ENCODE results near the gene PHOSPHO1.
"Not testable (repeated sequence)": the region's sequence is repeated elsewhere in the genome, so short reads cannot be mapped to it uniquely, and the experiment has no call there.

Gene PHOSPHO1

DNA sequence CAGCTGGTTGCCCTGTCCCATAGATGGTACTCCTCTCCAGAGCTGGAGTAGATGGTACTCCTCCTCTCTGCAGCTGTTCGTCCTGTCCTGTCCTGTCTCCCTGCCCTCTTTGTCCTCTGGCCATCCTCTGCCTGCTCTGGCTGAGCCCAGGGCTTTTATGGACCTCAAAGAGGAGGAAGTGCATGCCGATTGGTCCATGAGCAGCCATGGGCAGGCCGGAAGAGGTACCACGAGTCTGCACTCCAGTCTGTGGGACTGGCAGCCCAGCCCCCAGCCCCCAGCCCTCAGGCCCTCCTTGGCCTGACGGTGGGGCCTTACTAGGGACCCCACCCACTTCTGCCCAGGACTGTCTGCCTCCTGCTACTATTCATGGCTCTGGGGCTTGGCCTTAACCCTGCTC lies 47.2 kb downstream of the PHOSPHO1 start:
- Histone ChIP-seq H3K9me3 (ENCODE audit: control insufficient read depth, low read length) (no peaks in the 10 kb centered on the region), H3K36me3 (ENCODE audit: control insufficient read depth, insufficient read depth, low read length) (no peaks in the 10 kb centered on the region), H3K27me3 (replicated peaks; ENCODE audit: control insufficient read depth, insufficient read depth, low read length, poor library complexity, severe bottlenecking) (no peaks in the 10 kb centered on the region), H3K4me3 (ENCODE audit: insufficient read depth, low read depth, low read length, poor library complexity, severe bottlenecking) (no peak overlapping the region), H3K27ac (ENCODE audit: insufficient read depth, low read length, poor library complexity, severe bottlenecking) (no peak overlapping the region), H3K4me1 (ENCODE audit: control insufficient read depth, insufficient read depth, low read length, poor library complexity, severe bottlenecking) (peaks cover 3% of the 10 kb centered on the region)
- no peak for DNase-seq

DNA sequence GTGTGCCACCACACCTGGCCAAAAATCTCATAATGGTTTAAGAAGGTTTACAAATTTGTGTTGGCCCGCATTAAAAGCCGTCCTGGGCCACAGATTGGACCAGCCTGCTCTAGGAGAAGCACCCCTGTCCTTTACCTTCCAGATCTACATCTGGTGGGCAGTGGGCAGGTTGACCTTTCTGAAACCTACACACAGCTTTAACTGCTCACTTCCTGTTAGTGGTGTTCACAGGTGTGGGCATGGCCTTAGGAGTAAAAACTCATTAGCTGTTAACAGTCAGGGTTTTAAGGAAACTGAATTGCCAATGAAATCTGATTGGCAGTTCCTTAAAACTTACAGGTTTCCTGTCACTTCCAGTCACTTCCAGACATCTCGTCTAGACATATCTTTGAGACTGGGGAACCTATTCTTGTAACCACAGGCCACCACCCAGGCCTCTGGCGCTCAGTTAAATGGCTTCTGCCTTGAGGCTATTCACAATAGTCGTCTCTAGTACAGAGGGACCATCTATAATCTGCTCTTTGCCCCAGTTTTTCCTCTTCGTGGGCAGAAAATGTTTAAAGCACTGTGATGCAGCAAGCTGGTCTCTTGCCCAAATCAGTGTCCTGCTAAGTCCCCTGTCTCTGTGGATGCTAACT lies 49.5 kb downstream of the PHOSPHO1 start:
- no peaks in the 10 kb centered on the region for H3K36me3 ChIP-seq (ENCODE audit: control insufficient read depth, insufficient read depth, low read length)
- H3K9me3 ChIP-seq (ENCODE audit: control insufficient read depth, low read length): peaks cover 4% of the 10 kb centered on the region
- H3K27me3 ChIP-seq (replicated peaks; ENCODE audit: control insufficient read depth, insufficient read depth, low read length, poor library complexity, severe bottlenecking): no peaks in the 10 kb centered on the region
- H3K4me1 ChIP-seq (ENCODE audit: control insufficient read depth, insufficient read depth, low read length, poor library complexity, severe bottlenecking): peaks cover 3% of the 10 kb centered on the region
- no peak for DNase-seq
- no peak overlapping the region for H3K27ac ChIP-seq (ENCODE audit: insufficient read depth, low read length, poor library complexity, severe bottlenecking)
- no peak overlapping the region for H3K4me3 ChIP-seq (ENCODE audit: insufficient read depth, low read depth, low read length, poor library complexity, severe bottlenecking)

GRCh38 chr17:49180303-49180702 lies 50.3 kb downstream of the PHOSPHO1 start:
- peak; percentile 27 to 51 (median 42) for DNase-seq
- Histone ChIP-seq H3K4me3 (ENCODE audit: insufficient read depth, low read depth, low read length, poor library complexity, severe bottlenecking) (no peak overlapping the region), H3K9me3 (ENCODE audit: control insufficient read depth, low read length) (peaks cover 13% of the 10 kb centered on the region)

GRCh38 chr17:49175978-49176377 lies 54.6 kb downstream of the PHOSPHO1 start:
- DNase-seq; H3K27ac ChIP-seq (ENCODE audit: insufficient read depth, low read length, poor library complexity, severe bottlenecking); H3K4me1 ChIP-seq (ENCODE audit: control insufficient read depth, insufficient read depth, low read length, poor library complexity, severe bottlenecking); H3K4me3 ChIP-seq (ENCODE audit: insufficient read depth, low read depth, low read length, poor library complexity, severe bottlenecking); H3K36me3 ChIP-seq (ENCODE audit: control insufficient read depth, insufficient read depth, low read length); H3K27me3 ChIP-seq (replicated peaks; ENCODE audit: control insufficient read depth, insufficient read depth, low read length, poor library complexity, severe bottlenecking): not testable (repeated sequence)
- peaks cover 14% of the 10 kb centered on the region for H3K9me3 ChIP-seq (ENCODE audit: control insufficient read depth, low read length)

More at GRCh38 chr17:49180303-49180702, 50.3 kb downstream of the PHOSPHO1 start:
- Histone ChIP-seq H3K27me3 (replicated peaks; ENCODE audit: control insufficient read depth, insufficient read depth, low read length, poor library complexity, severe bottlenecking) (no peaks in the 10 kb centered on the region), H3K4me1 (ENCODE audit: control insufficient read depth, insufficient read depth, low read length, poor library complexity, severe bottlenecking) (peaks cover 3% of the 10 kb centered on the region), H3K27ac (ENCODE audit: insufficient read depth, low read length, poor library complexity, severe bottlenecking) (no peak overlapping the region), H3K36me3 (ENCODE audit: control insufficient read depth, insufficient read depth, low read length) (no peaks in the 10 kb centered on the region)
